NB4 (cell line): ENCODE data around the gene SEL1L2.

Experiments used
- POLR2A ChIP-seq: IDR thresholded peaks from 2 replicates; pipeline ENCODE4 v1.6.1; 2011; ENCODE audit warnings: mild to moderate bottlenecking; ENCODE audit not compliant: insufficient read length; ENCODE audit errors: extremely low read depth
- TF ChIP-seq, protein P1 (sequence below): IDR thresholded peaks from one replicate; pipeline ENCODE4 v1.5.1; 2012; ENCODE audit warnings: low read depth, low read length

DNA sequence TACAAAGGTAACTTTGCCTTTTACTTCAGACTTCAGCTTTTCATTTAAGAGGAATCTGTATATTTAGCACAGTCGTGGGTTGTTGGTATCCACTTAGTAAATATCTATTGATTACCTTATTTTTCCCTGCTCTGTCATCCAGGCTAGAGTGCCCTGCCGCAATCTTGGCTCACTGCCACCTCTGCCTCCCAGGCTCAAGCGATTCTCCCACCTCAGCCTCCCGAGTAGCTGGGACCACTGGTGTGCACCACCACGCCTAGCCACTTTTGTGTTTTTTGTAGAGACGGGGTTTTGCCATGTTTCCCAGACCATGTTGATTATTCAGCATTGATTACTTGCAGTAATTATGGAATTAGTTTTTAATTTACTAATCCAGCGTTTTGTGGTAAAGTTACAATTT lies 46.2 kb upstream of the SEL1L2 start:
- no peak for TF ChIP-seq POLR2A
- TF ChIP-seq, protein P1, sequence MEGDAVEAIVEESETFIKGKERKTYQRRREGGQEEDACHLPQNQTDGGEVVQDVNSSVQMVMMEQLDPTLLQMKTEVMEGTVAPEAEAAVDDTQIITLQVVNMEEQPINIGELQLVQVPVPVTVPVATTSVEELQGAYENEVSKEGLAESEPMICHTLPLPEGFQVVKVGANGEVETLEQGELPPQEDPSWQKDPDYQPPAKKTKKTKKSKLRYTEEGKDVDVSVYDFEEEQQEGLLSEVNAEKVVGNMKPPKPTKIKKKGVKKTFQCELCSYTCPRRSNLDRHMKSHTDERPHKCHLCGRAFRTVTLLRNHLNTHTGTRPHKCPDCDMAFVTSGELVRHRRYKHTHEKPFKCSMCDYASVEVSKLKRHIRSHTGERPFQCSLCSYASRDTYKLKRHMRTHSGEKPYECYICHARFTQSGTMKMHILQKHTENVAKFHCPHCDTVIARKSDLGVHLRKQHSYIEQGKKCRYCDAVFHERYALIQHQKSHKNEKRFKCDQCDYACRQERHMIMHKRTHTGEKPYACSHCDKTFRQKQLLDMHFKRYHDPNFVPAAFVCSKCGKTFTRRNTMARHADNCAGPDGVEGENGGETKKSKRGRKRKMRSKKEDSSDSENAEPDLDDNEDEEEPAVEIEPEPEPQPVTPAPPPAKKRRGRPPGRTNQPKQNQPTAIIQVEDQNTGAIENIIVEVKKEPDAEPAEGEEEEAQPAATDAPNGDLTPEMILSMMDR = no peak
